NCI-H345 (cell line): ENCODE data around the gene PPP1R3F.
"Not testable (repeated sequence)": the region's sequence is repeated elsewhere in the genome, so short reads cannot be mapped to it uniquely, and the experiment has no call there.

Experiments used
- DNase-seq: peaks from one replicate; lab custom pipeline; 2025; lab: John Stamatoyannopoulos, UW

PPP1R3F gene

DNA sequence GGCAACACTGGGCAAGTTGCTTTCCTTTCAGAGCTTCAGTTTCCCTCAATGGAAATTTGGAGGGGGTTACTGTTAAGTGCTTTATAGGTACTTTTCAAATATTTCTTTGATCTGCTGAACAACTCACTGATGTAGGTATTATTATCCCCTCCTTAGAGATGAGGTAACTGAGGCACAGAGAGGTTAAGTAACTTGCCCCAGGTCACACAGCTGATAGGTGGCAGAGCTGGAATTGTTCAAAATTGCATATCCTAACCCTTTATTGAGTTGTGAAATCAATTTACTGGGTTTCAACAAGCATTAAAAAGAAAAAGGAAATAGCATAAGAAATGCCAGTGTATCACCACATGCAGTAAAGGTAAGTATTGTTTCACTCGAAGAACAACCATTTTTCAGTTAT is 6.6 kb downstream of the PPP1R3F start:
- no peak for DNase-seq

DNA sequence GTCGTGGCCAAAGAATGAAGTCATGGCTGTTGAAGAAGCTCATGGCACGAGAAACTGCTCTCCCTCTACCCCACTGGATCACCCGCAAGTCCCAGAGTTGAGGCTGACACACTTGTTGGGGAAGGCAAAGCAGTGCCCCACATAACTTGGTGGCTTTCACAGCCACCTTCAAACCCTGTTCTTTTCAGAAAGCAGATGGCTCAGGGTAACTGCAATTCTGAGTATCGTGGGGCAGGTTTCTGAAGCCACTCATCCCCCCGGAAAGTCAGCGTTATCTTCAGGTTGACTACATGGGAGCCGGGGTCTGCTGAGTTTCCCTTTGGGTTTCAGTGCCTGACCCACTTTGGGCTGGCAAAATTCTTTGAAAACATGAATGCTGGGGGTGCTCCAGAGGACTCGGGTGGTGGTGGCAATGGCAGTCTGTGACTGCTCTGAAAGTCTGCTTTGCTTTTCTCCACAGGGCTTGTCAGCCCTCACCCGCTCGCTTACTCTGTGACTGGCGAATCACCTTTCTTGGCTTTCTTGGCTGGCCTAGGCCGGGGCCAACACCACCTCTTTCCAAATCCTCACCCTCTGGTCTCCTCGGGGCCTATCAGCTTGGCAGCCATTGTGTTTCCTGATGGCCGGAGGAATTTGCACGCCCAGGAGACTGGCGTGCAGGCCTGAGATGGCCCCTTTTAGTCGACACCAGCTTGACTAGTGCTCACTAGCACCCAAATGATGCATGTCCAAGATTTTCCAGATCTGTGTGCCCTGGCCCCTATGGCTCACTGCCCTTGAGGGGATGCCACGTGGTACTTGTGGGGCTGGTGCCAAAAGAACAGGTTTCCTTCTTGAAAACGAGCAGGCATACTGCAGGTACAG is 7.3 kb downstream of the PPP1R3F start:
- DNase-seq, result no peak

DNA sequence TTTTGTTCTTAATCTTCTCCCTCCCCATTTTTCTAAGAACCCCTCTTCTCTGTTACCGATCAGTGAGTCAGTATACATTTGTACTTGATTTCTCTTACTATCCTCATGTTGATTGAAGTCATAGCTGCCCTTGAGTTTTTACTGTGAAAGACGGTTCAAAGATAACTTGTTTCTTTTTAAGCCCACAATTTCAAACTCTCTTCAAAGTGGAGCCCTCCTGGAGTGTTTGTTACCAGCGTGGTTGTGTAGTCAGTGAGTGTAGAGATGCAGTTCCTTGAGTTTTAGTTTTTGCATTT is 7.9 kb downstream of the PPP1R3F start:
- DNase-seq, result no peak

DNA sequence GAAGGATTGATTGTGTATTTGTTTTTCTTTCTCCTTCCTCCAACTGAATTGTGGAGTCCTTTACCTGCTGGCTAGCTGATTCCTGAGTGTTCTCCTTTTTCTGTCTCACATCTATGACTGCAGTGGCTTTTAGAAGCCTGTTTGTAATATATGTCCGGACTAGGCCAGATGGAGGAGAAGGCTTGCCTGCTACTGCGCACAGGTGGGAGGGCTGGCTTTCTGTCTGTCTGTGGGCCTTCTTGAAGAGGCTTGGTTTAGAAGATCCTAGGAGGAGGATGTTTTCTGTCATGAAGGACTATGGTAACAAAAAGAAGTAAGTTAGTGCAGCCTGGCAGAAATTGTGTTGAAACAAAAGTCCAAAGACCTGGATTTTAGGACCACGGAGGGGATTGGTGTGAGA is 8.5 kb downstream of the PPP1R3F start:
- DNase-seq, result no peak

DNA sequence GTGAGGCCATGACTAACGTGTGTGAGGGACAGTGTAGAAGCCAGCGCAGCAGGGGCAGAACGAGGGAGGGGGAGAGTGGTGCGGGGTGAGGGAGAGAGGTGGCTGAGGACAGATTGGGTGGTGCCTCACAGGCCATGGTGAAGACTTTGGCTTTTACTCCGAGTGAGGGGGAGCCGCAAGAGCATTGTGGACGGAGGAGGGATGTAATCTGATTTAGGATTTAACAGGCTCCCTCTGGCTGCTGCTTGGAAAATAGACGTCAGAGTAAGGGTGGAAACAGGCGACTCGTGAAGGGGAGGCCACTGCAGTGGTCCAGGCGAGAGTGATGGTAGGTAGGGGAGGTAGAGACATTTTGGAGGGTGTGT is 13.0 kb downstream of the PPP1R3F start:
- DNase-seq, result no peak

DNA sequence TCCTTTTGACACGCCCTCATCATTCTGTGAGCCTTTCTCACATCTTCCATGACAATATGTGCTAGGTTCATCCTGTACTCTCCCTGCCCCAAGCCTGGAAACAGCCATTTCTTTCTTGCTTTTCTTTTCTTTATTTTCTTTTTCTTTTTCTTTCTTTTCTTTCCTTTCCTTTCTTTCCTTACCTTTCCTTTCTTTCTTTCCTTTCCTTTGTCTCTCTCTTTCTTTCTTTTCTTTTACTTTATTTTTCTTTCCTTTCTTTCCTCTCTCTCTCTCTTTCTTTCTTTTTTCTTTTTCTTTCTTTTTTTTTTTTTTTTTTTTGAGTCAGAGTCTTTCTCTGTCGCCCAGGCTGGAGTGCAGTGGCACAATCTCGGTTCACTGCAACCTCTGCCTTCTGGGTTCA is 14.6 kb downstream of the PPP1R3F start:
- DNase-seq, result no peak

DNA sequence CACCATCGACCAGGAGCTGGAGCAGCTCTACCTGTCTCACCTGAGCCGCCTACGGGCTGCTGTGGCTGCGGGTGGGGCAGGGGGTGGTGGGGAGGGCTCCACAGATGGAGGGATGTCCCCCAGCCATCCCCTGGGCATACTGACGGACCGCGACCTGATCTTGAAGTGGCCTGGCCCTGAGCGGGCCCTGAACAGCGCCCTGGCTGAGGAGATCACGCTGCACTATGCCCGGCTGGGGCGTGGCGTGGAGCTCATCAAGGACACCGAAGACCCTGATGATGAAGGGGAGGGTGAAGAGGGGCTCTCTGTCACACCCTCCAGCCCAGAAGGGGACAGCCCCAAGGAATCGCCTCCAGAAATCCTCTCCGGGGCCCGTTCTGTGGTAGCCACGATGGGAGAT is 16.5 kb downstream of the PPP1R3F start:
- DNase-seq, result no peak

DNA sequence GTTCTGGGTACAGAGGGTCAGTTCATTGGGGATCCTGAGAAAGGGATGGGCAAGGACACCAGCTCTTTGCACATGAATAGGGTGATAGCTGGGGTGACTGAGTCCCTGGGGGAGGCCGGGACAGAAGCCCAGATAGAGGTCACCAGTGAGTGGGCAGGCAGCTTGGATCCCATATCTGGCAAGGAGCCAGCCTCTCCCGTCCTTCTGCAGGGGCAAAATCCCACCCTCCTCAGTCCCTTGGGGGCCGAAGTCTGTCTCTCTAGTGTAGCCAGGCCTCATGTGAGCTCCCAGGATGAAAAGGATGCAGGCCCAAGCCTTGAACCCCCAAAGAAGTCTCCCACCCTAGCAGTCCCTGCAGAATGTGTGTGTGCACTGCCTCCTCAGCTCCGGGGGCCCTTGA is 17.0 kb downstream of the PPP1R3F start:
- no peak for DNase-seq

DNA sequence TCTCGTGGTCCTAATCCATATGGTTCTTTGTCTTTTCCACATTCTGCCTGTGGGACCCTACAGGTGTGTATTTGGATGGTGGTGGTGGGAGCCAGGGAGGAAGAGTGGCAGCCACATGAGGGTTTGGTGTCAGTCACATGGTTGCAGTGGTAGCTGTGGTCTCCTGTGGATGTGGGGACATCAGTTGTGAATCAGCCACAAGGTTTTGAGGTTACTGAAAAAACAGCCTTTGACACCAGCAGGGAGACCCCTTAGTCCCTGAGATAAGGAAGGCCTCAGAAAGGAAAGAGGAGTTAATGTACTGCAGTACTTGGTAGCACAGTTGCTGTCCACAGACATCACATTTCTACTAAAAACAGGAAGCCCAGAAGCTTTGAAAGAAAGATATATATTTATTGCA is 18.1 kb downstream of the PPP1R3F start:
- no peak for DNase-seq

DNA sequence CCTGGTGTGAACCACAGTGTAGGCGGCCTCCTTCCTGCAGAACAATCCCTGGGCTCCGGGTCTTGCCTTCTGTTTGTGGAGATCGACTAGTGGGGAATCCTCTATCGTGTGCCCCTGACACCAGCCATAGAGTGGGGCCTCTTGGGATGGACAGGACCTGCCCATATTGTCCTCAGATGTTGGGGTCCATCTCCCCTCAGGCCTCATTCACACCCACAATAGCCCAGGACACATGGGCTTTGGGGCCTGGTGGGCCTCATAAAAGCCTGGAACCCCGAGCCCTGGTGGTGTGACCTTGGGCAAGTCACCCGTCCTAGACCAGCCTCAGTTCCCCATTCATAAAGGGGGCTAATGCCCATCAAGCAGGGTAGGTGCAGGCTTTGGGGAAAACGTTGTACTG is 20.6 kb downstream of the PPP1R3F start:
- DNase-seq, result no peak

DNA sequence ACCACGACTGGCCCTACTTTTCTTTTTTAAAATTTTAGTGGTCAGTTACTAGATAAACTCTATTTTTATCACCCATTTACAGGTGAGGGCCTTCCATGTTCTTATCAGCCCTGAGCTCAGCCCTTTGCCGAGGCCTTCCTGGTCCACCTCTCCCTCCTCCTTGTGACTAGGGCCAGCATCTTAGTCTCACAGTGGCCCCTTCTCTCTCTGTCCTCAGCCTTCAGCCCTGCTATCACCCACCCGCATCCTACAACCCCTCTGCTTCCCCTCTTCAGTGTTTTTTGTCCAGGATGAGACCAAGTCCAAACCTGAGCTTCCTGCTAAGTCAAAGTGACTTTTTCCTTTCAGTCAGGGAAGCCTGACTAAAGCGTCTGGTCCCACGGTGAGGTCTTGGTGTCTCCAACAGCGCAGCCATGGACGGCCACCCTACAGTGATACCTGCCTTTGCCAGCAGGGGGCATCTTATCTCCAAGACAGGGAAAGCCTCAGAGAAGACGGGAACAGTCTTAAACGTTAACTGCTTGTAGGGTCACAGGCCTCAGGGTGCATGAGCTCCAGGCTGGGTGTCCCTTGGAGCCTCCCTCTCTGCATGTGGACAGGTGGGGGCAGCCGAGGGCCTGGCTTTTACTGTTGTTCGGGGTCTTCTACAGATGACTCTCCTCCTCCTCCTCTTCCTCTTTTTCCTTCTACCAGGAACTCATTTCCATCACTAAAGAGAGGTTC is 22.2 kb downstream of the PPP1R3F start:
- peak; percentile 2 for DNase-seq

DNA sequence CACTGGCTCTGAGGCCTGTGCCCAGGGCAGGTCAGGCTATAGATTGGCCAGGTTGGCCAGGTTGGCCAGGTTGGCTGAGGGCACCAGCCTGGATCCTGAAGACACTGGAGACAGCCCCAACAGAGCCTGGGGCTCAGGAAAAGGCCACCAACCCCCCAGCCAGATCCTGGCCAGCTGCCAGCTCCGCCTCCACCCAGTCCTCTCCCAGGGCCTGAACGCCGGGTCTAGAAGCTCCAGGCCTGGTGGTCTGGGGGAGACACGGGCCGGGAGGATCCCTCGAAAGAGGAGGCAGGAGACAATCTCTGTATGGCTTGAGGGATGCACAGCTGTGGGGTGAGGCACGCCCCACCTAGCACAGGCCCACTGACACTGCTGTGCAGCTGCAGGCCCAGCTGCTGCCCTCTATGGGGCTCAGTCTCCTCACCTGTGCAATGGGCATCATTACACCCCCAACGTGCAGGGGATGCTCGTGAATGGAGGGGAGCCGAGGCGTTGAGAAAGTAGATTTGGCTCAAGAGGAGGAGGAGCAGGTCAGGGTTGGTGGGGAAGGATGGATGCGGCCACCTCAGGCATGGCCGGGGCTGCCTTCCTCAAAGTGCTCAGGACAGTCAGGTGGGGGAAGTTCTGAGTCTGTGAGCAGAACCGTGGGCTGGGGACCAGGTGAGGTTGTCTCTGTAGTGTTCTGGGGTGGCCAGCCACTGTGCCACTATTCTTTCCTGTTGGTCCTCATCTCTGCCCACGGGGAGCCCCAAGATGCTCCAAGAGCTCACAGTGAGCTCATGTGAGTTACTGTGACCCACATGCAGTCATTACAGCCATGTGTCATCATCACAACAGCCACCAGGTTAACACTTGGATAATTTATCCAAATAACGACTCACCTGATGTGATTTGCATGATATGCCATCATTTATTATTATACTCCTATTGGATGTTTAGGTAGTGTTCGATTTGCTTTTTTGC is 23.1 kb downstream of the PPP1R3F start:
- DNase-seq, result no peak

DNA sequence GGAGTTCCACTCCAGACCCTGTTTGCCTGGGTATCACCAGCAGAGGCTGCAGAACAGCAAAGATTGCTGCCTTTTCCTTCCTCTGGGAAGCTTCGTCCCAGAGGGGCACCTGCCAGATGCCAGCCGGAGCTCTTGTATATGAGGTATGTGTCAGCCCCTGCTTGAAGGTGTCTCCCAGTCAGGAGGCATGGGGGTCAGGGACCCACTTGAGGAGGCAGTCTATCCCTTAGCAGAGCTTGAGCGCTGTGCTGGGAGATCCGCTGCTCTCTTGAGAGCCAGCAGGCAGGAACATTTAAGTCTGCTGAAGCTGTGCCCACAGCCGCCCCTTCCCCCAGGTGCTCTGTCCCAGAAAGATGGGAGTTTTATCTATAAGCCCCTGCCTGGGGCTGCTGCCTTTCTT is 29.7 kb downstream of the PPP1R3F start:
- not testable (repeated sequence) for DNase-seq

DNA sequence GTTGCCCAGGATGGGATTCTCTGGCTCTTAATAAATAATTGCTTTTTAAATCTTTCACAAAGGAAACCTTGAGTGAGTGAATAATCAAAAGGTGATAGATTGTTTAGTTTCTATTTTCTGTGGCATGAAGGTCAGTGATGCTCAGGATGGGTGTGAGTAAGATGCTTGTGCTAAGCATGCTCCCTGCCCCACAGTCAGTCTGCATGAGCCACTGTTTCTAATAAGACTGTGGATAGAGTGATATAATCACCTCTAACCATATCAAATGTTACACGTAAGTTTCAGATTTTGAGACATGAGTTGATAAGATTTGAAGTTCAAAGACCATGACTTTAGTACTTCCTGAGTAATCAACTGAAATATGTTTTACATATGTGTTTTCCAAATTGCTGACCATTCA is 31.1 kb downstream of the PPP1R3F start:
- no peak for DNase-seq

DNA sequence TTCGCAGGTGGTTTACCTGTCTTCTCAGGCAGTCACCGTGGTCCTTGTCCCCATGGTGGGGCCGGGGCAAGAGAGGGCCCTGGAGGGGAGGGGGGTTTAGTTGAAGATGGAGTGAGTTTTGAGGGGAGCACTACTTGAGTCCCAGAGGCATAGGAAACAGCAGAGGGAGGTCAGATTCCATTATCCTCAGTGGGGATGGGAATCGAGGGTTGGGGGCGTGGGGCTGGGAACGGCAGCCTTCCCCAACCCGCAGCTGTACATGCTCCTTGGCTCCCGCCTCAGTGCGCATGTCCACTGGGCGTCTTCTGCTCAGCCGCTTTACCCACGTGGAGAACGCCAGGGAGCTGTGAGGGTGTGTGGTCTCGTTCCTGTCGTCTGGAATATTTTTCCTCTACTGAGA is 33.8 kb downstream of the PPP1R3F start, which contains the start of gene GAGE10:
TSS of gene GAGE10 (plus strand) at position 301 of the 400 bp plus-strand sequence. CDS start 1,214 bp downstream, outside the sequence.
- no peak for DNase-seq

DNA sequence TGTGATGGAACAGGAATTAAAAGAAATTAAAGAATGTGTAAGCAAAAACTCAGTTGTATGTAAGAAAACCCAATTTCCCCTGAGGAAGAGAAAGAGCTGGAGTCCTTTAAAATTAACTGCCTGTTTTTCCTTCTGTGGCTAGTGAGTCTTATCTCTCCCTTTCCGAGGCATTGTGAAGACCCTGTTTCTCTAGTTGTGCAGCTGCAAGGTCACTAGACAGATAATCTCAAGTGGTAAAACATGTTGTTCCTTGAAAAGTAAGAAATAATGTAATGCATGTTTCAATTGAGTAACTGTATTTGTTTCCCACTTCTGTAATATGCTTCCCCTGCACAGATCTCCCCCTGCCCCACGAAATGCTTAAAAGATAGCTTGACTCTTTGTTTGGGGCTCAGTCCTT is 38.2 kb downstream of the PPP1R3F start:
- not testable (repeated sequence) for DNase-seq

DNA sequence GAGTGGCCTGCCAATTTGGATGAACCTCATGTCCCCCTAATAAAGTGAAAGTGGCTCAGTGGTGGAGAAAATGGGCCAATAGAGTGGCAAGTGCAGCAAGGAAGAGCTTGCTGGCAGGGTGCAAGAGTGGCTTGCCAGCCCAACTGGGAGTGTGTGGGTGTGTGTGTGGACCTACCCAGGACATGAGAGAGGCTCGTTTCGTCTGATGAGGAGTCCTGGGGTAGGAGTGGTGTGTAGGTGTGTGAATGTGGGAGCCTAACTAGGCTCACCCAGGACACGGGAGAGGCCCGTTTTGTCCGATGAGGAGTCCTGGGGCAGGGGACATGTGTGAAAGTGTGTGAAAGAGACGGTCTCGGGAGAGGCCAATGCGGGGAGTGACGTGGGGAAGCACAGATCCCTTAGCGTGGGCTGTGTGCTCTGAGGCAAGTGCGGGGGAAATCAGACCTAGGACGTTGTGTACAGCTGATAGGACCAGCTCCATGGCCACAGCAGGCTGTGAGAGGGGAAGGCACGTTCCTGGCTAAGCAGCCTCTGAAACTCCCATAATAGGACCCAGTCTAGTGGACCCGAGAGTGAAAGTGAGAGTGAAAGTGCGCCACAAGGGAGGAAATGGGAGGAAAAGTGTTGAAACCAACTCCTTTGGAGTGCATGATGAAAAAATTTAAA is 39.1 kb downstream of the PPP1R3F start:
- no peak for DNase-seq

DNA sequence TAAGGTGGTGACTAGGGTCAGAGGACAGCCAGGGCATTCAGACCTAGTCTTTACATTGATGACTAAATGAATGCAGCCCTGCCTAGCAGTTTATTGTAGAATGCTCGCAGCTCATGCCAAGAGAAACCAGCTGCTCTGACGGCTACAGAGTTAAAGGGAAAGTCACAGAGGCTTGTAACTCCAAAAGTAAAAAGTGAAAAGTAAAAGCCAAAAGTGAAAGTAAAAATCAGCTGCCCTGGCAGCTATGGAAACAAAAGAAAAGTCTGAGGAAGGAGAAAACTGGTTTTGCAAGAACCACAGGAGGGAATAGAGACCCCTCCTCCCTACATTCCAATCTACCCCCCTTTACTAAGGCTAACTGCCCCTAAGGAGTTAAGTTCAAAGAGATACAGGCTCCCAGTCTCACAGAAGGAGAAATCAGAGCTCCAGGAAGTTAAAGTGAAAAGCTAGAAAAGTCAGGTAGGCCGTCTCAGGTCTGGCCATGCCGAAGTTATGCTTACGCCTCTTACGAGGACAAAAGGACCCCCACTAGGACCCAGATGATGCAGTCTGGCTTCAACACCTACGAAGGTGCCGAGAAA is 39.9 kb downstream of the PPP1R3F start:
- no peak for DNase-seq

DNA sequence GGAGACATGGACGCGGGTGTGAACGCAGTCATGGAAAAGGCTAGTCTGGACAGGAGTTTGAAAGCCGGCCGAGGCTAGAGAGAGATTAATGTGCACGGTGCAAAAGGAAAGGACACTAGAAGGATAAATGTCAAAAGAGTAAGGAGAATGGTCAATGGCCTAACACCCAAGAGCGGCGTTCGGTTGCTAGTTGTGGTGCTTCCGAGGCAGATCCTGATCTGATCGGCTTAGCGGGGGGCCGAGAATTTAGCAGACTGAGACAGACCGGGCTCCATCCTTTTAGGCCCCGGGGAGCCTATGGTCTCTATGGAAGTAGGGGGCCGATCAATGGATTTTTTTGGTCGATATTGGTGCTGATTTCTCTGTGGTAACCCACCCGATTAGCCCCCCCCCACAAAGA is 40.8 kb downstream of the PPP1R3F start:
- DNase-seq, result no peak

DNA sequence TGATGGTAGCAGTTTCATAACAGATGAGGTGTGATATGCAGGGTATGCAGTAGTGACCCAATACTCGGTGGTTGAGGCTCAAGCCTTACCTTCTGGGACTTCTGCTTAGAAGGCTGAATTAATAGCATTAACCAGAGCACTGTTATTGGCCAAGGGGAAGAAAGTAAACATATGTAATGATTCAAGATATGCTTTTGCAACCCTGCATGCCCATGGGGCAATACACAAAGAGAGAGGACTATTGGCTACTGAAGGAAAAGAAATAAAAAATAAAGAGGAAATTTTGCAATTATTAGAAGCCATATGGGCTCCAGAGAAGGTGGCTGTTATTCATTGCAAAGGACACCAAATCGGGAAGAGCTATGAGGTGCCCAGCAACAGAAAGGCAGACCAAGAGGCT is 42.6 kb downstream of the PPP1R3F start:
- no peak for DNase-seq

DNA sequence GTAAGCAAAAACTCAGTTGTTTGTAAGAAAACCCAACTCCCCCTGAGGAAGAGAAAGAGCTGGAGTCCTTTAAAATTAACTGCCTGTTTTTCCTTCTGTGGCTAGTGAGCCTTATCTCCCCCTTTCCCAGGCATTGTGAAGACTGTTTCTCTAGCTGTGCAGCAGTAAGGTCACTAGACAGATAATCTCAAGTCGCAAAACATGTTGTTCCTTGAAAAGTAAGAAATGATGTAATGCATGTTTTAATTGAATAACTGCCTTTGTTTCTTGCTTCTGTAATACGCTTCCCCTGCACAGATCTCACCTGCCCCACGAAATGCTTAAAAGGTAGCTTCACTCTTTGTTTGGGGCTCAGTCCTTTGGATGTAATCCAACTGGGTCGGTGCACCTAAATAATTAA is 46.5 kb downstream of the PPP1R3F start:
- no peak for DNase-seq

DNA sequence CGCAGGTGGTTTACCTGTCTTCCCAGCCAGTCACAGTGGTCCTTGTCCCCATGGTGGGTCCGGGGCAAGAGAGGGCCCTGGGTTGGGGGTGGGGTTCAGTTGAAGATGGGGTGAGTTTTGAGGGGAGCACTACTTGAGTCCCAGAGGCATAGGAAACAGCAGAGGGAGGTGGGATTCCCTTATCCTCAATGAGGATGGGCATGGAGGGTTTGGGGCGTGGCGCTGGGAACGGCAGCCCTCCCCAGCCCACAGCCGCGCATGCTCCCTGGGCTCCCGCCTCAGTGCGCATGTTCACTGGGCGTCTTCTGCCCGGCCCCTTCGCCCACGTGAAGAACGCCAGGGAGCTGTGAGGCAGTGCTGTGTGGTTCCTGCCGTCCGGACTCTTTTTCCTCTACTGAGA is 52.1 kb downstream of the PPP1R3F start, which contains the start of gene GAGE12J:
TSS of gene GAGE12J (plus strand) at position 301 of the 400 bp plus-strand sequence. CDS start 1,157 bp downstream, outside the sequence.
- DNase-seq, result not testable (repeated sequence)
